Endodermal cell (in vitro differentiated cells): ENCODE measurements around the gene AFF1. TPM values are rescaled to one million over a fixed set of nuclear protein-coding genes. Genes with fewer than 3 reads are reported as not detected.

Experiments used
- DNase-seq: peaks from one replicate; pipeline ENCODE4 v3.0.0-alpha.2; 2017
- H3K27ac ChIP-seq: 2 replicates; pipeline ENCODE4 v1.5.1; 2013; ENCODE audit warnings: mild to moderate bottlenecking, low read depth, low read length, moderate library complexity
- H3K27me3 ChIP-seq: 2 replicates; pipeline ENCODE4 v1.6.1; 2013; ENCODE audit warnings: mild to moderate bottlenecking, low read length, moderate library complexity; ENCODE audit not compliant: insufficient read depth, control insufficient read depth, poor library complexity, severe bottlenecking
- H3K36me3 ChIP-seq: 2 replicates; pipeline ENCODE4 v1.7.0; 2013; ENCODE audit warnings: mild to moderate bottlenecking, low read length, moderate library complexity; ENCODE audit not compliant: control insufficient read depth, insufficient read depth
- H3K4me1 ChIP-seq: one replicate; pipeline ENCODE4 v1.7.0; 2013; ENCODE audit warnings: low read length; ENCODE audit not compliant: control insufficient read depth, insufficient read depth
- H3K4me3 ChIP-seq: 2 replicates; pipeline ENCODE4 v1.5.1; 2013; ENCODE audit warnings: mild to moderate bottlenecking, low read length, moderate library complexity
- H3K9ac ChIP-seq: 2 replicates; pipeline ENCODE4 v1.6.1; 2013; ENCODE audit warnings: mild to moderate bottlenecking, low read length, moderate library complexity; ENCODE audit not compliant: poor library complexity, severe bottlenecking; ENCODE audit errors: extremely low read depth
- H3K9me3 ChIP-seq: 2 replicates; pipeline ENCODE4 v1.6.1; 2013; ENCODE audit warnings: mild to moderate bottlenecking, low read length, moderate library complexity; ENCODE audit not compliant: control insufficient read depth
- H3K27ac Mint-ChIP-seq: 2 replicates; pipeline ENCODE4 v1.8.0; 2020; ENCODE audit warnings: mixed read lengths
- H3K27me3 Mint-ChIP-seq: 2 replicates; pipeline ENCODE4 v1.8.0; 2021; ENCODE audit warnings: mild to moderate bottlenecking, mixed read lengths; ENCODE audit not compliant: insufficient read depth
- H3K36me3 Mint-ChIP-seq: 2 replicates; pipeline ENCODE4 v1.8.0; 2020; ENCODE audit warnings: low read depth, mixed read lengths
- H3K4me1 Mint-ChIP-seq: 2 replicates; pipeline ENCODE4 v1.8.0; 2020; ENCODE audit warnings: mixed read lengths
- H3K4me3 Mint-ChIP-seq: 2 replicates; pipeline ENCODE4 v1.8.0; 2020; ENCODE audit warnings: mild to moderate bottlenecking, moderate library complexity, mixed read lengths
- H3K9me3 Mint-ChIP-seq: 2 replicates; pipeline ENCODE4 v1.8.0; 2020; ENCODE audit warnings: mild to moderate bottlenecking, mixed read lengths
- CTCF ChIP-seq: fragments of 200-600 bp; sonication (generic); conservative IDR thresholded peaks from 2 replicates; pipeline ENCODE4 v1.5.0; 2021; ENCODE audit warnings: antibody characterized with exemption, mild to moderate bottlenecking
- WGBS, 2 experiments: methylation state at CpG; one replicate each; pipeline versions ENCODE4 v1.1.5 to v1.1.7; 2013; ENCODE audit warnings: missing lambda C conversion rate in 2 of 2, mixed read lengths in 1 of 2; ENCODE audit not compliant: insufficient coverage in 1 of 2, insufficient read length in 1 of 2; 5-methylcytosine and 5-hydroxymethylcytosine counted together
- total RNA-seq, 2 donors: library from RNA; stranded (reverse); fragmentation: NEBNext Ultra II Directional in 1 of 2; extraction: Animal tissue kit (Norgen Biotek cat#: 25700) in 1 of 2; gene quantifications; 2 replicates in 1 of 2; 3 replicates in 1 of 2; pipeline ENCODE4 v1.2.1, GENCODE V29; 2021

Gene AFF1
- total RNA-seq, 2 donors from 2014 or later: 134 to 171 TPM

DNA sequence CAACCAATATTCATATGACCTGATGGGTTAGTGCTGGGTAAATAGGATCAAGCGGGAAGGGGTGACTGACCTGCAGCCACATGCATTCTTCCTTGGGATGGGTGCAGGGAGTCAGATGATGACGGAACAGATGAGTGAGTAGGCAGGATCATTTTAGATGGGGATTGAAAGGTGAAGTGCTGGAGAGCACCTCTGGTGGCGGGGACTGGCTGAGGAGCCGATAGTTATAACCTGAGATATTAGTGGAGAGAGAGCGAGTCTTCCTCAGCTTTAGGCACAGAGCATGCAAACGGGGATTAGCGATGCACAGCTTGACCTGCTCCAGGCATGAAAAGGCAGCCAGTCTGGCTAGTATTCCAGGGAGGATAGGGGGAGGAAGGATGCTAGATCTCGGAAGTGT is 99.1 kb downstream of the AFF1 start:
- Histone ChIP-seq H3K36me3 (no peaks in the 10 kb centered on the region), H3K9me3 (no peaks in the 10 kb centered on the region), H3K27me3 (no peaks in the 10 kb centered on the region), H3K9ac (no peak overlapping the region), H3K27ac (no peak overlapping the region), H3K4me3 (peak overlapping the region; percentile 48), H3K4me1 (peaks cover 60% of the 10 kb centered on the region)
- H3K36me3 Mint-ChIP-seq: no peaks in the 10 kb centered on the region
- H3K9me3 Mint-ChIP-seq: no peaks in the 10 kb centered on the region
- WGBS, 2 experiments: 40% methylated on average over 6 to 8 of the region's 8 CpGs
- H3K4me1 Mint-ChIP-seq: peaks cover 56% of the 10 kb centered on the region
- no peak overlapping the region for H3K4me3 Mint-ChIP-seq
- peak; percentile 63 for TF ChIP-seq CTCF
- no peak overlapping the region for H3K27ac Mint-ChIP-seq
- DNase-seq: peak; percentile 81
- H3K27me3 Mint-ChIP-seq: no peaks in the 10 kb centered on the region

DNA sequence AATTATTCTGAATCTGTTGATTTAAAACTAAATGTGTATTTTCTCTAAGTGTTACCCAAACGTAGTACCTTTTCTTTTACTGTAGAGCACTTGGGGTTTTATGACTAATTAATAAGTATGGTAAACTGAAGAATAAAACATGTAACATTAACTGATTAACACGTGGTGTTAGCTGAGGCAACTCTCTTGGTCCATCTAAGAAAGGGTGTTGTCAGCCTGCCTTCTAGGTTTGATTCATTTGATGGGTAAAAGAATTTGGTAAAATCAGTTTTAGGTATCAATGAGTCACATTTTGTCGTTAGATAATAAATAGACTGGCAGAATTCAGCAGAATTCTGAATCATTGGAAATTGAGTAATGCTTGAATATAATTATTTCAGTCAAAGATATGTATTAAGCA is 99.7 kb downstream of the AFF1 start:
- Mint-ChIP-seq H3K9me3 (no peaks in the 10 kb centered on the region), H3K27me3 (no peaks in the 10 kb centered on the region), H3K4me3 (no peak overlapping the region), H3K4me1 (peaks cover 56% of the 10 kb centered on the region), H3K36me3 (peaks cover 3% of the 10 kb centered on the region), H3K27ac (no peak overlapping the region)
- H3K9ac ChIP-seq: no peak overlapping the region
- DNase-seq: no peak
- H3K9me3 ChIP-seq: no peaks in the 10 kb centered on the region
- H3K4me1 ChIP-seq: peaks cover 60% of the 10 kb centered on the region
- H3K36me3 ChIP-seq: no peaks in the 10 kb centered on the region
- TF ChIP-seq CTCF: no peak
- peak overlapping the region; percentile 48 for H3K4me3 ChIP-seq
- WGBS, 2 experiments: 77 to 81% methylated on average over 2 to 3 of the region's 3 CpGs
- no peaks in the 10 kb centered on the region for H3K27me3 ChIP-seq
- H3K27ac ChIP-seq: no peak overlapping the region

- no peaks in the 10 kb centered on the region for H3K36me3 ChIP-seq
- H3K27ac ChIP-seq: no peak overlapping the region
- H3K9ac ChIP-seq: no peak overlapping the region
- Mint-ChIP-seq H3K9me3 (no peaks in the 10 kb centered on the region), H3K27ac (peak overlapping the region; percentile 78), H3K4me3 (no peak overlapping the region), H3K27me3 (no peaks in the 10 kb centered on the region), H3K36me3 (peaks cover 4% of the 10 kb centered on the region), H3K4me1 (peaks cover 51% of the 10 kb centered on the region)
- no peaks in the 10 kb centered on the region for H3K27me3 ChIP-seq
- no peak for TF ChIP-seq CTCF
- peaks cover 48% of the 10 kb centered on the region for H3K4me1 ChIP-seq
- 60 to 86% methylated on average over 1 to 3 of the region's 3 CpGs for WGBS, 2 experiments
- no peak for DNase-seq
- H3K4me3 ChIP-seq: peak overlapping the region; percentile 19
- H3K9me3 ChIP-seq: no peaks in the 10 kb centered on the region
Measured at GRCh38 chr4:87035881-87036509, 101.2 kb downstream of the AFF1 start.
